C4-2B (cell line): ENCODE results near the gene KCNIP4.

Experiments
- CTCF ChIP-seq: fragments of 450-650 bp; conservative IDR thresholded peaks from 2 replicates; pipeline ENCODE4 v1.5.1; 2017; ENCODE audit warnings: mild to moderate bottlenecking
- ZFX ChIP-seq: fragments of 450-650 bp; IDR thresholded peaks from 2 replicates; pipeline ENCODE4 v1.6.1; 2017

DNA sequence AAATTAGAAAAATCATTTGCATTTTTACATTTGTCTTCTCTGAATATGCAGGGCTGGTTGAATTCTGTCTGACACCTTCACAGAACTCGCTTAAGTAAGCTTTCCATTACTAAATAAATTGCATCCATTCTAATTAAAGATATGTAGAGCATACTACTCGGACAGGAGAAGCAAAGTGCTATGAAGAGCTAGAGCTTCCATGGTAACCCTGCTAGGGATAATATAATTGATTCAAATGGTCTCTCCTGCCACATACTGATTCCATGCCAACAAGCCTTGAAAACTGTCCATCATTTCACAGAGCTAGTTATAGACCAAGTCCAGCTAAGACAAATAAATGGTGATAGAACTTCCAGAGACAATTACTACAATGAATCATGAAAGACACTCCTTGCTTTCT lies 571.5 kb downstream of the KCNIP4 start:
- TF ChIP-seq CTCF (no peak), ZFX (no peak)
